GM19193 (cell line): ENCODE results near the gene NRG3.

Source experiments
- POLR2A ChIP-seq: IDR thresholded peaks from 4 replicates; pipeline ENCODE4 v1.6.1; 2011; ENCODE audit not compliant: insufficient read depth, insufficient read length; ENCODE audit errors: extremely low read depth

Gene NRG3

GRCh38 chr10:82091413-82091812, 216.4 kb downstream of the NRG3 start:
- no peak for TF ChIP-seq POLR2A

GRCh38 chr10:82092111-82092510, 217.1 kb downstream of the NRG3 start:
- TF ChIP-seq POLR2A: no peak

GRCh38 chr10:82124713-82125112, 249.7 kb downstream of the NRG3 start:
- TF ChIP-seq POLR2A: no peak

GRCh38 chr10:82128527-82128926, 253.5 kb downstream of the NRG3 start:
- TF ChIP-seq POLR2A: no peak

- no peak for TF ChIP-seq POLR2A
Measured at GRCh38 chr10:82136103-82136502, 261.1 kb downstream of the NRG3 start.

GRCh38 chr10:82144153-82144552, 269.2 kb downstream of the NRG3 start:
- no peak for TF ChIP-seq POLR2A

- TF ChIP-seq POLR2A: no peak
Measured at GRCh38 chr10:82148764-82149163, 273.8 kb downstream of the NRG3 start.

- no peak for TF ChIP-seq POLR2A
Measured at GRCh38 chr10:82149674-82150073, 274.7 kb downstream of the NRG3 start.

GRCh38 chr10:82150123-82150900, 275.3 kb downstream of the NRG3 start:
- TF ChIP-seq POLR2A: no peak

GRCh38 chr10:82160307-82160706, 285.3 kb downstream of the NRG3 start:
- no peak for TF ChIP-seq POLR2A

GRCh38 chr10:82161264-82161663, 286.3 kb downstream of the NRG3 start:
- no peak for TF ChIP-seq POLR2A

- TF ChIP-seq POLR2A: no peak
Measured at GRCh38 chr10:82162549-82163195, 287.7 kb downstream of the NRG3 start.

GRCh38 chr10:82171899-82172298, 296.9 kb downstream of the NRG3 start:
- no peak for TF ChIP-seq POLR2A

GRCh38 chr10:82176587-82176986, 301.6 kb downstream of the NRG3 start:
- no peak for TF ChIP-seq POLR2A

- no peak for TF ChIP-seq POLR2A
Measured at GRCh38 chr10:82190432-82191260, 315.7 kb downstream of the NRG3 start.

- TF ChIP-seq POLR2A: no peak
Measured at GRCh38 chr10:82191653-82192052, 316.7 kb downstream of the NRG3 start.

- no peak for TF ChIP-seq POLR2A
Measured at GRCh38 chr10:82192665-82193064, 317.7 kb downstream of the NRG3 start.
